ENCODE measurements around the gene RAC3.

The RAC3 gene

DNA sequence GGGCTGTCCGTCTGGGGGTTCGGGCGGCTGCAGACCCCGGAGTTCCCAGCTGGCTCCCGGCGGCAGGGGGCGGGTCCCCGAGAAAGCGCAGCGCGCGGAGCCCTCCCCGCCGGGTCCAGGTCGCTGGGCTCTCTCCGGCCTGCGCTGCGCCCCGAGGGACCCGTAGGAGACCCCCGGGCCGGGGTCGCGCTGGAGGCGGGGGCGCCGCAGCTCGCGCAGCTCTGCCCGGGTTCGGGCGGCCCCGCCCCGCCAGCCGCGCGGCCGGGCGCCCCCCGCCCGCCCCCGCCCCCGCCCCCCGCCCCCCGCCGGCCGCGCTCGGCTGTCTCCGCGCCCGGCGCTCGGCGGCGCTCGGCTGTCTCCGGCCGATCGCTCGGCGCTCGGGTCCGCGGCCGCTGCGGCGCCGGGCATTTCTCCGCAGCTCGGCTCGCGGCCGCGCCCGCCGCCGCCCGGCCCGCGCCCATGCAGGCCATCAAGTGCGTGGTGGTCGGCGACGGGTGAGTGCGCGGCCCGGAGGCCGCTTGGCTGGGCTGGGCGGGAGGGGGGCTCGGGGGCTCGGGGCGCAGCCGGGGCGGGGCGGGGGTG lies at the start of gene RAC3:
TSS of gene RAC3 (plus strand) at position 376 of the 582 bp plus-strand sequence. CDS start at position 460, 84 bp downstream.
- intact Hi-C loops (cut with DNase I), result no loop called here
- no peak for DNase-seq

GRCh38 chr17:81983011-81983638 lies 48.4 kb upstream of the RAC3 start:
- intact Hi-C loops (cut with DNase I), result no loop called here
- no peak for DNase-seq

GRCh38 chr17:81983639-81984373 lies 47.7 kb upstream of the RAC3 start:
- intact Hi-C loops (cut with DNase I), result no loop called here
- no peak for DNase-seq

GRCh38 chr17:81984773-81985410 lies 46.6 kb upstream of the RAC3 start:
- no peak for DNase-seq

DNA sequence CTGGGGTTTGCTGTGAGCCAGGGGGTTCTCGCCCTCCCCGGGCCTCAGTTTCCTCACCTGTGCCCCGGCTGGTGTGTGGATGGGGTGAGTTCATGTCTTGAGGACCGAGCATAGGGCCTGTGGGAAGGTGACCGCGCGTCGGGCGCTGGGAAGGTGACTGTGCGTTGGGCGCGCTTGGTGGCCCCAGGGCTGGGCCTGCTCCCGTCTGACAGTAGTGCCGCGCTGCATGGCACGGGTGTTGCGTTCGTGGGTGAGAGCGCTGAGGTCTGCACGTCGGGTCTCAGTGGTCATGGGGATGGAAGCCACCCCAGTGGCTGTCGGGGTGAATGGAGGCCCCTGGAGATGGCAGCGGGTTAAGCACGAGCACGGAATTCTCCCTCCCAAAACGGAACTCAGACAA lies 44.9 kb upstream of the RAC3 start:
- intact Hi-C loops (cut with DNase I), result no loop called here
- no peak for DNase-seq

More at GRCh38 chr17:81984773-81985410, 46.6 kb upstream of the RAC3 start:
- intact Hi-C loops (cut with DNase I), result no loop called here

GRCh38 chr17:81987161-81987770 lies 44.2 kb upstream of the RAC3 start:
- no peak for DNase-seq
- intact Hi-C loops (cut with DNase I), result no loop called here

DNA sequence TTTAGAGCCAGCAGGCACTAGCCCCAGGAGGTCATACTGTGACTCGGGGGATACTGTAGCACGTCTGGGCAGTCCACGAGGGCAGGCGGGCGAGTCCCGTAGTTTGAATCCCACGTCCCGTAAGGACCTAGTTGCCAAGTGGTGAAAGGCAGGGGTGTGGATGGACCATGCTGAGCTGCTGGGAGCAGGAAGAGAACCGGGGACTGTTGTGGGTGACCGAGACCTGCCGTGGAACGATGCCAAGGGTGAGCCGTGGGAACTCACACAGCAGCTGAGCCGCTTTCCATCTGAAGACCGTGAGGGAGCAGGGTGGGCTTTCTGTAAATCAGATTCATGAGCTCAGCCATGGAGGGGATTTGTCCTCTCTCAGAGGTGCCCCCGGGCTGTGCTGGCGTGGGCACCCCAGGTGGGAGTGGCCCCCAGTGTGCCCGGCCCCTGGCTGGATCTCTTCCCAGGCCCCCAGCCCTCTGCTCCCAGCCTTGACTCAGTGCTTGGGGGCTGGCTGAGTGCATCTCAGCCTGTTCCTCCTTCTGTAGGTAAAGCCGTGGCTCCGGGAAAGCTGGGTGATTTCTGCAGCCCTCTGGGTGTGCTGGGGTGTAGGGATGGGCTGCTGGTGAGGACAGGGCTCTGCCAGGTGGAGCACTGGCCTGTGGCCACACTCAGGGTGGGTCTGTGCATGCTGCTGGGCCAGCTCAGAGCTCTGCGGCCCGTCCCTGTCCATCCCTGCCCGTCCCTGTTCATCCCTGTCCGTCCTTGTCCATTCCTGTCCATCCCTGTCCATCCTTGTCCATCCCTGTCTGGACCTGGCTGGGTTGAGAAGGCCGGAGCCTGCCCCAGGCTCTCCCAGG lies 40.4 kb upstream of the RAC3 start:
- intact Hi-C loops (cut with DNase I), result no loop called here
- DNase-seq, result no peak

DNA sequence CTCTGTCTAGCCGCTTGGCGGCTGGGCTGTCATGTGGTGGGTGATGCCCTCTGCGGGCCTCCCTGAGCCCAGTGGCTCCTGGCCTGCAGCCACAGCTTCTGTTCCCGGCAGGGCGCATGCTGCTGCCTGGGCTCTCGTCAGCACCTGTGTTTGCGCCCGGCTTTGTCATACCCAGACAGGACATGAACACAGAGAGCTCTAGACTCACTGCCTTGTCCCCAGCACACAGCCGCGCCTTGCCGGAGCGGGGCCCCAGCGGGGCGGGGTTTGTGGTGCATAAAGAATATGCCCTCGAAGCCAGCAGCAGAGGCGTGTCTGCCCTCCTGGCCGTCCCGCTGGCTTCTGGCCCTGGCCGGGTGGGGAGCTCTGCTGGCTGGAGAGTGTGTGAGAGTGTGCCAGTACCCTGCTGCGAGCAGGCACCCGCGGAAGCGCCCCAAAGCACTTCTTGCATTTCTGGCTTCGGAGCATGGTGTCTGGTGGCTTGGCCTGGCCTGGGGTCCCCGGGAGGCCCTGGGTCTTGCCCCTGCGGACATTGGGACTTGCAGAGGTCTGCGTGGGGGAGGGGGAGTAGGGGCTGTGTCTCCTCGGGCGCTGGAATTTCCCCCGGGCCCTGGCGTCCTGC lies 39.7 kb upstream of the RAC3 start:
- peak in 41 of 42 donors; percentile 38 to 85 (median 67) for DNase-seq
- intact Hi-C loops (cut with DNase I), result no loop called here

- intact Hi-C loops (cut with DNase I), result no loop called here
- no peak for DNase-seq
Observed at GRCh38 chr17:81992306-81993102, 39.0 kb upstream of the RAC3 start.

GRCh38 chr17:81993729-81994592 lies 37.5 kb upstream of the RAC3 start:
- intact Hi-C loops (cut with DNase I), result no loop called here
- DNase-seq, result peak in 10 of 42 donors; percentile 24 to 56 (median 36)

DNA sequence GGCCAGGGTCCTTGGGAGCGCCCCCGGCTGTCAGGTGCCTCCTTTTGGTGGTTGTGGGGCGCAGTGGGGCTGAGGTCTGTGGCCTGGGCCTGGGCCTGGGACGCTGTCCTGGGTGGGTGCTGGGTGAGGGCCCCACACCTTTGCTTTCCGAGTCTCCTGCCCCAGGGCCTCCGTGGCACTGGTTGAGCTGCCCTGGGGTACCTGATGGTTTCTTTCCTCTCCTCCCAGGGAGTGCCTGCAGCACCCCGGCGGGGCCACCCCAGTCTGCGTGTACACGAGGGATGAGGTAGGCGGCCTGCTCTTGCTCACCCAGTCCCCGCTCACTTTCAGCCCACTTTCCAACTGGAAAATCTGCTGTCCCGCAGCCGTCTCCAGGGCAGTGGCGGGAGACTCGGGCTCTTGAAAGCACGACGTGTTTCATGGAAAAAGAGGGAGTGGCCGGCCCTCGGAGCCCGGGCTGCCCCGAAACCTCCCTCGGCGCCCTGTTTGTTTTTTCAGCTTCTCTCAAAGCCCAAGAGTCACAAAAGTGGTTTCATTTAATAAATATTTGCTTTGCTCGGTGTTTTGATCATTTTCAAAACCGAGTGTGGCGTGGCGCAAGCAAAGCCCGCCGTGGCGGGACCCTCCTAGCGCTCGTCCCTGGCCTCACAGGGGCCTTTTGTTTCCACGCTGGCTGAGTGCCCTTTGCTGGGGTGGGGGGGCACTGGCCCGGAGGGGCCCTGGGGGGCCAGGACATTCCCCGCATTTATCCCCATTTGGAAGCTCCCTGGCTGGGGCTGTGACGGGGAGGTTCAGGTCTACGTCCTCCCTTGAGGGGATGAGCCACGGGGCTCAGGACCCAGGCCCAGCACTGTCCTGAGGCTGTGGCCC lies 36.6 kb upstream of the RAC3 start:
- intact Hi-C loops (cut with DNase I), result no loop called here
- peak in 2 of 42 donors; percentile 36 to 46 for DNase-seq

GRCh38 chr17:81995463-81996231 lies 35.8 kb upstream of the RAC3 start:
- DNase-seq, result no peak

DNA sequence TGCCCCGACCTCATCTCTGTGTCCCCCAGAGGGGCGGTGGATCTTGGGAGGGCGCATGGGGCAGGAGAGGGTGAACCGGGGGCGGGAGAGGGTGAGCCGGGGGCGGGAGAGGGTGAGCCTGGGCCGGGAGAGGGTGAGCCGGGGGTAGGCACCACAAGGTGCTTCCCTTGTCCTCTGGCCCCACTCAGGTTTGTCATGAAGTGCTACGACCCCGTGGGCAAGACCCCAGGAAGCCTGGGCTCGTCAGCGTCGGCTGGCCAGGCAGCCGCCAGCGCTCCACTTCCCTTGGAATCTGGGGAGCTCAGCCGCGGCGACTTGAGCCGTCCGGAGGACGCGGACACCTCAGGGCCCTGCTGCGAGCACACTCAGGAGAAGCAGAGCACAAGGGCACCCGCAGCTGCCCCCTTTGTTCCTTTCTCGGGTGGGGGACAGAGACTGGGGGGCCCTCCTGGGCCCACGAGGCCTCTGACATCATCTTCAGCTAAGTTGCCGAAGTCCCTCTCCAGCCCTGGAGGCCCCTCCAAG lies 35.2 kb upstream of the RAC3 start:
- no peak for DNase-seq
- intact Hi-C loops (cut with DNase I), result no loop called here

More at GRCh38 chr17:81995463-81996231, 35.8 kb upstream of the RAC3 start:
- intact Hi-C loops (cut with DNase I), result no loop called here

GRCh38 chr17:81996757-81997441 lies 34.6 kb upstream of the RAC3 start:
- DNase-seq, result no peak
- intact Hi-C loops (cut with DNase I), result no loop called here
